ENCODE data around the gene NEK7. TPM values are rescaled to one million over a fixed set of nuclear protein-coding genes. Genes with fewer than 3 reads are reported as not detected.
A peak's percentile ranks its signal among the peaks of the same experiment; 100 is the strongest.

The NEK7 gene
- total and polyA plus RNA-seq, 9 of the 15 experiments (the other 6 are each of a cell fraction or from before 2014, with no cell fraction given), result 8.5 to 37.3 (median 27.7) TPM

- no peak for TF ChIP-seq UBTF (IDR thresholded peaks at IDR 0.05; ENCODE audit: borderline replicate concordance in 1 of 2, low read depth in 2 of 2, low read length in 2 of 2)
- no peak for TF ChIP-seq ZNF717 (CRISPR knock-in tag; IDR thresholded peaks at IDR 0.05)
- TF ChIP-seq EP300 (IDR thresholded peaks at IDR 0.05; ENCODE audit: low read length), result no peak
These were observed 170.1 kb downstream of the NEK7 start (continued) for GRCh38 chr1:198326915-198327314.

GRCh38 chr1:198328458-198329032 is 171.7 kb downstream of the NEK7 start:
- Histone ChIP-seq H3K9me1 (ENCODE audit: control insufficient read depth, insufficient read depth, low read length) (no peaks in the 10 kb centered on the region), H3K27me3 (ENCODE audit: control insufficient read depth in 2 of 2, insufficient read depth in 2 of 2, low read length in 2 of 2) (peaks cover 5 to 6% of the 10 kb centered on the region in 2 experiments; a peak in 1 of 5 replicates), H3K79me2 (ENCODE audit: control insufficient read depth, insufficient read depth, low read length) (no peaks in the 10 kb centered on the region), H3K9ac (ENCODE audit: insufficient read depth in 1 of 2, low read depth in 2 of 2, low read length in 2 of 2) (no peak overlapping the region), H3K9me3 (replicated peaks; ENCODE audit: control insufficient read depth, insufficient read depth, low read depth, low read length) (no peaks in the 10 kb centered on the region), H3K27ac (ENCODE audit: extremely low read depth, low read depth, low read length) (no peak overlapping the region), H4K20me1 (replicated peaks; ENCODE audit: control insufficient read depth, insufficient read depth, low read length) (no peaks in the 10 kb centered on the region), H3K4me2 (ENCODE audit: insufficient read depth, low read length) (no peak overlapping the region), H2AFZ (ENCODE audit: low read depth, low read length) (no peak overlapping the region), H3K36me3 (ENCODE audit: control insufficient read depth, insufficient read depth, low read length) (no peaks in the 10 kb centered on the region), H3K4me3 (no peak overlapping the region), H3K4me1 (replicated peaks in 1 of 2; ENCODE audit: control insufficient read depth in 2 of 2, insufficient read depth in 2 of 2, low read length in 2 of 2) (no peaks in the 10 kb centered on the region)
- in situ Hi-C loops (cut with MboI) (no loop called here), intact Hi-C loops (cut with micrococcal nuclease) (no loop called here)
- DNase-seq (ENCODE audit: extremely low read depth in 1 of 4, low spot score in 3 of 4) (no peak), ATAC-seq (peak; percentile 33; the same call in 1 of the 3 replicates), FAIRE-seq (no peak)
- BruUV-seq (replicated peaks), result no TSS peak
- WGBS (ENCODE audit: insufficient coverage, low coverage, missing lambda C conversion rate), result 20% methylated on average over 10 of the region's 10 CpGs
- CTCF ChIA-PET (ENCODE audit: low intra/inter-chr PET ratio), result no interaction called here
- POLR2A ChIA-PET, result no interaction called here
- TF ChIP-seq STAG1 (CRISPR knock-in tag; IDR thresholded peaks at IDR 0.05; ENCODE audit: borderline replicate concordance) (no peak), MTA2 (IDR thresholded peaks at IDR 0.05; ENCODE audit: low read depth) (no peak)
- TF ChIP-seq, protein P1, sequence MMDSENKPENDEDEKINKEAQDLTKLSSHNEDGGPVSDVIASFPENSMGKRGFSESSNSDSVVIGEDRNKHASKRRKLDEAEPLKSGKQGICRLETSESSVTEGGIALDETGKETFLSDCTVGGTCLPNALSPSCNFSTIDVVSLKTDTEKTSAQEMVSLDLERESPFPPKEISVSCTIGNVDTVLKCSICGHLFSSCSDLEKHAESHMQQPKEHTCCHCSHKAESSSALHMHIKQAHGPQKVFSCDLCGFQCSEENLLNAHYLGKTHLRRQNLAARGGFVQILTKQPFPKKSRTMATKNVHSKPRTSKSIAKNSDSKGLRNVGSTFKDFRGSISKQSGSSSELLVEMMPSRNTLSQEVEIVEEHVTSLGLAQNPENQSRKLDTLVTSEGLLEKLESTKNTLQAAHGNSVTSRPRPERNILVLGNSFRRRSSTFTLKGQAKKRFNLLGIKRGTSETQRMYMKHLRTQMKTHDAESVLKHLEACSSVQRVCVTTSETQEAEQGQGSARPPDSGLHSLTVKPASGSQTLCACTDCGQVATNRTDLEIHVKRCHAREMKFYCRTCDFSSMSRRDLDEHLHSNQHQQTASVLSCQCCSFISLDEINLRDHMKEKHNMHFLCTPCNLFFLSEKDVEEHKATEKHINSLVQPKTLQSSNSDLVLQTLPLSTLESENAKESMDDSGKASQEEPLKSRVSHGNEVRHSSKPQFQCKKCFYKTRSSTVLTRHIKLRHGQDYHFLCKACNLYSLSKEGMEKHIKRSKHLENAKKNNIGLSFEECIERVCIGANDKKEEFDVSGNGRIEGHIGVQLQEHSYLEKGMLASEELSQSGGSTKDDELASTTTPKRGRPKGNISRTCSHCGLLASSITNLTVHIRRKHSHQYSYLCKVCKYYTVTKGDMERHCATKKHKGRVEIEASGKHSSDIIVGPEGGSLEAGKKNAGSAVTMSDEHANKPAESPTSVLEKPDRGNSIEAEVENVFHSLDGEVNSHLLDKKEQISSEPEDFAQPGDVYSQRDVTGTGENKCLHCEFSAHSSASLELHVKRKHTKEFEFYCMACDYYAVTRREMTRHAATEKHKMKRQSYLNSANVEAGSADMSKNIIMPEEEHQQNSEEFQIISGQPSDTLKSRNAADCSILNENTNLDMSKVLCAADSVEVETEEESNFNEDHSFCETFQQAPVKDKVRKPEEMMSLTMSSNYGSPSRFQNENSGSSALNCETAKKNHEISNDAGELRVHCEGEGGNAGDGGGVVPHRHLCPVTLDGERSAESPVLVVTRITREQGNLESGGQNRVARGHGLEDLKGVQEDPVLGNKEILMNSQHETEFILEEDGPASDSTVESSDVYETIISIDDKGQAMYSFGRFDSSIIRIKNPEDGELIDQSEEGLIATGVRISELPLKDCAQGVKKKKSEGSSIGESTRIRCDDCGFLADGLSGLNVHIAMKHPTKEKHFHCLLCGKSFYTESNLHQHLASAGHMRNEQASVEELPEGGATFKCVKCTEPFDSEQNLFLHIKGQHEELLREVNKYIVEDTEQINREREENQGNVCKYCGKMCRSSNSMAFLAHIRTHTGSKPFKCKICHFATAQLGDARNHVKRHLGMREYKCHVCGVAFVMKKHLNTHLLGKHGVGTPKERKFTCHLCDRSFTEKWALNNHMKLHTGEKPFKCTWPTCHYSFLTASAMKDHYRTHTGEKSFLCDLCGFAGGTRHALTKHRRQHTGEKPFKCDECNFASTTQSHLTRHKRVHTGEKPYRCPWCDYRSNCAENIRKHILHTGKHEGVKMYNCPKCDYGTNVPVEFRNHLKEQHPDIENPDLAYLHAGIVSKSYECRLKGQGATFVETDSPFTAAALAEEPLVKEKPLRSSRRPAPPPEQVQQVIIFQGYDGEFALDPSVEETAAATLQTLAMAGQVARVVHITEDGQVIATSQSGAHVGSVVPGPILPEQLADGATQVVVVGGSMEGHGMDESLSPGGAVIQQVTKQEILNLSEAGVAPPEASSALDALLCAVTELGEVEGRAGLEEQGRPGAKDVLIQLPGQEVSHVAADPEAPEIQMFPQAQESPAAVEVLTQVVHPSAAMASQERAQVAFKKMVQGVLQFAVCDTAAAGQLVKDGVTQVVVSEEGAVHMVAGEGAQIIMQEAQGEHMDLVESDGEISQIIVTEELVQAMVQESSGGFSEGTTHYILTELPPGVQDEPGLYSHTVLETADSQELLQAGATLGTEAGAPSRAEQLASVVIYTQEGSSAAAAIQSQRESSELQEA (IDR thresholded peaks at IDR 0.05; ENCODE audit: low read depth), result no peak
